ENCODE measurements around the gene SPEG.

GRCh38 chr2:219490600-219491130 is 56.0 kb downstream of the SPEG start:
- TF ChIP-seq ATF2 (CRISPR knock-in tag; IDR thresholded peaks at IDR 0.05; ENCODE audit: borderline replicate concordance, low read depth) = no peak
- TF ChIP-seq MYBL2 (CRISPR knock-in tag; IDR thresholded peaks at IDR 0.05) = no peak
- TF ChIP-seq CTCF (IDR thresholded peaks at IDR 0.05) = no peak
- no peak for TF ChIP-seq ZNF121 (CRISPR knock-in tag; IDR thresholded peaks at IDR 0.05)
- no peak for TF ChIP-seq SP1 (CRISPR knock-in tag; conservative IDR thresholded peaks at IDR 0.05)
- no peak for TF ChIP-seq ZNF425 (CRISPR knock-in tag; conservative IDR thresholded peaks at IDR 0.05)
- no peak for TF ChIP-seq ESRRA (CRISPR knock-in tag; IDR thresholded peaks at IDR 0.05; ENCODE audit: borderline replicate concordance)
- TF ChIP-seq FOXJ3 (CRISPR knock-in tag; IDR thresholded peaks at IDR 0.05; ENCODE audit: borderline replicate concordance) = no peak
- TF ChIP-seq ELF4 (CRISPR knock-in tag; IDR thresholded peaks at IDR 0.05; ENCODE audit: low read depth) = no peak
- no peak for TF ChIP-seq JUN (CRISPR knock-in tag; IDR thresholded peaks at IDR 0.05)
- TF ChIP-seq E2F4 (CRISPR knock-in tag; IDR thresholded peaks at IDR 0.05; ENCODE audit: borderline replicate concordance, low read depth) = no peak
- TF ChIP-seq ZNF263 (CRISPR knock-in tag; IDR thresholded peaks at IDR 0.05; ENCODE audit: low read depth) = no peak
